ENCODE measurements around the gene MTMR12.
A peak's percentile ranks its signal among the peaks of the same experiment; 100 is the strongest.
"Not testable (repeated sequence)": the region's sequence is repeated elsewhere in the genome, so short reads cannot be mapped to it uniquely, and the experiment has no call there.

The MTMR12 gene

GRCh38 chr5:32291591-32291990, 21.1 kb downstream of the MTMR12 start:
- no peak overlapping the region for H3K4me3 ChIP-seq (replicated peaks in 1 of 2; ENCODE audit: low read depth in 2 of 2, low read length in 2 of 2)
- no peak for TF ChIP-seq CTCF (IDR thresholded peaks at IDR 0.05; ENCODE audit: low read depth, low read length)
- no peak for DNase-seq (ENCODE audit: low read depth in 2 of 2)

- TF ChIP-seq CTCF (IDR thresholded peaks at IDR 0.05; ENCODE audit: low read depth, low read length), result no peak
- DNase-seq (ENCODE audit: low read depth in 2 of 2), result no peak
- H3K4me3 ChIP-seq (replicated peaks in 1 of 2; ENCODE audit: low read depth in 2 of 2, low read length in 2 of 2), result no peak overlapping the region
Observed at GRCh38 chr5:32290922-32291321, 21.8 kb downstream of the MTMR12 start.

GRCh38 chr5:32290501-32290900, 22.2 kb downstream of the MTMR12 start:
- DNase-seq (ENCODE audit: low read depth in 2 of 2); H3K4me3 ChIP-seq (replicated peaks in 1 of 2; ENCODE audit: low read depth in 2 of 2, low read length in 2 of 2): not testable (repeated sequence)

- H3K4me3 ChIP-seq (replicated peaks in 1 of 2; ENCODE audit: low read depth in 2 of 2, low read length in 2 of 2); DNase-seq (ENCODE audit: low read depth in 2 of 2): not testable (repeated sequence)
Observed at GRCh38 chr5:32289986-32290385, 22.8 kb downstream of the MTMR12 start.

GRCh38 chr5:32288135-32288534, 24.6 kb downstream of the MTMR12 start:
- not testable (repeated sequence) for DNase-seq (ENCODE audit: low read depth in 2 of 2); H3K4me3 ChIP-seq (replicated peaks in 1 of 2; ENCODE audit: low read depth in 2 of 2, low read length in 2 of 2)

GRCh38 chr5:32287525-32287924, 25.2 kb downstream of the MTMR12 start:
- not testable (repeated sequence) for DNase-seq (ENCODE audit: low read depth in 2 of 2); H3K4me3 ChIP-seq (replicated peaks in 1 of 2; ENCODE audit: low read depth in 2 of 2, low read length in 2 of 2)

GRCh38 chr5:32285510-32286138, 27.1 kb downstream of the MTMR12 start:
- TF ChIP-seq CTCF (IDR thresholded peaks at IDR 0.05; ENCODE audit: low read depth, low read length), result no peak
- no peak for DNase-seq (ENCODE audit: low read depth in 2 of 2)
- no peak overlapping the region for H3K4me3 ChIP-seq (replicated peaks in 1 of 2; ENCODE audit: low read depth in 2 of 2, low read length in 2 of 2)

- peak; percentile 46 to 85 for DNase-seq (ENCODE audit: low read depth in 2 of 2)
- no peak for TF ChIP-seq CTCF (IDR thresholded peaks at IDR 0.05; ENCODE audit: low read depth, low read length)
Observed at GRCh38 chr5:32283539-32284377, 29.0 kb downstream of the MTMR12 start.

GRCh38 chr5:32283061-32283460, 29.7 kb downstream of the MTMR12 start:
- no peak for TF ChIP-seq CTCF (IDR thresholded peaks at IDR 0.05; ENCODE audit: low read depth, low read length)
- no peak for DNase-seq (ENCODE audit: low read depth in 2 of 2)
- no peak overlapping the region for H3K4me3 ChIP-seq (replicated peaks in 1 of 2; ENCODE audit: low read depth in 2 of 2, low read length in 2 of 2)

More at GRCh38 chr5:32283539-32284377, 29.0 kb downstream of the MTMR12 start:
- no peak overlapping the region for H3K4me3 ChIP-seq (replicated peaks in 1 of 2; ENCODE audit: low read depth in 2 of 2, low read length in 2 of 2)

Measured in cardiac fibroblast (primary cell).